Ovary (tissue), 3 donors: ENCODE results near the gene NUAK1.

Experiments
- CTCF ChIP-seq, 3 donors: fragments of 450-650 bp in 2 of 3; fragments of 200-600 bp in 1 of 3; IDR thresholded peaks; one replicate each; pipeline versions ENCODE4 v1.5.1 to v1.8.0; 2016 to 2022; ENCODE audit warnings: antibody characterized with exemption in 3 of 3, mild to moderate bottlenecking in 1 of 3
- EP300 ChIP-seq: sonication (generic); formaldehyde crosslinking; IDR thresholded peaks from one replicate; pipeline ENCODE4 v1.6.1; 2017; ENCODE audit warnings: antibody characterized with exemption
- donor health status: DM: no; HTN: no; CAD: no.

DNA sequence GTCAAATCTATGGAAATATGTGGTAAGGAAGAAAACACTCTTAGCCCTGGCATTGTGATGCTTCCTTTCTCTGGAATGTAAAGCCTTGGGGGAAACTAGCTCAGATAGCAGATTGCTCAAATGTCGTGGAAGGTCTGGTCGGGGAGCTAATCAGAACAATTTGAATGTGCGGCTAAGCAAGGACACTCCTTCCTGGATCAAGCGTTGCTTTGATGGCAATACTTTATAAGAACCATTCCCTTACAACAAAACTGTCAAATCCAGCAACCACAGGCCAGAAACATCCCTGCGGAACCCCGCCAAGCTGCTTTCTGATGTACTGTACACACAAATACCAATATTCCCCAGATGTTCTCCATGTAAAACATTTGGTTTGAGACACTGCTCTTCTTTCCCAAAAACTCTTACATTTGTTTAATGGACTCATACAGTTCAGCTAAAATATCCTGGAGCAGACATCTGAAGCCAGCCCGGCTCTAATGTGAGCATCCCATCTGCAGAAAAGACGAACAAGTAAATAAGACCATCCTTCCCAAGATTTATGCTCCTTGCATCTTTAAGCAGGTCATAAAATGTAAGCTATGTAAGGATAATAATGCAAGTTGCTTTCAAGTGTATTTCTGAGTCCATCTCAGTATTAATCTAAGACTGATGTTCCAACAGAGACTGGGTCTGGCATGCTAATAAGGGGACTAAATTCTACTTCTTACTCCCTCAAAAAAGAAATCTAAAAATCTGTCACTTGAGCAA is 20.2 kb downstream of the NUAK1 start:
- no peak for TF ChIP-seq CTCF (IDR thresholded peaks at IDR 0.05)
- TF ChIP-seq EP300: no peak
